IMR-90 (cell line): Measurements from ENCODE around the gene TEX11. TPM values are rescaled to one million over a fixed set of nuclear protein-coding genes. Genes with fewer than 3 reads are reported as not detected.

Experiments used
- ATAC-seq: fragments of 200-7000 bp; cut with Tn5 transposase; 2 replicates; pipeline ENCODE4 v1.9.1; 2020; ENCODE audit warnings: low read depth, mild to moderate bottlenecking, moderate library complexity
- BruUV-seq: library from RNA; stranded (reverse); fragments of 400-500 nt; replicated peaks from 2 replicates; lab custom pipeline; 2021; lab: Mats Ljungman, UMichigan
- CTCF ChIA-PET: fragments of 300-600 bp; formaldehyde crosslinking; extraction: SDS; loops from one replicate; lab custom pipeline; 2021; ENCODE audit warnings: antibody characterized with exemption; lab: Yijun Ruan, JAX
- POLR2A ChIA-PET: fragments of 300-600 bp; sonication (Branson Sonifier 250); formaldehyde crosslinking; loops from one replicate; lab custom pipeline; 2022; ENCODE audit warnings: antibody characterized with exemption; ENCODE audit not compliant: unreplicated experiment; lab: Charles Lee
- DNase-seq: peaks from one replicate; pipeline ENCODE4 v3.0.0; 2013
- H2AFZ ChIP-seq: replicated peaks from 2 replicates; pipeline ENCODE3; 2013; ENCODE audit warnings: low read length, mild to moderate bottlenecking; ENCODE audit not compliant: poor library complexity
- H2AK5ac ChIP-seq: 2 replicates; pipeline ENCODE4 v1.6.1; 2013; ENCODE audit warnings: low read depth, low read length, inconsistent platforms
- H2AK9ac ChIP-seq: replicated peaks from 2 replicates; pipeline ENCODE3; 2013; ENCODE audit warnings: mild to moderate bottlenecking, low read depth, low read length, moderate library complexity; ENCODE audit not compliant: poor library complexity
- H2BK120ac ChIP-seq: 2 replicates; pipeline ENCODE4 v1.6.1; 2013; ENCODE audit warnings: low read depth, low read length, inconsistent platforms
- H2BK15ac ChIP-seq: 3 replicates; pipeline ENCODE4 v1.6.1; 2013; ENCODE audit warnings: low read depth, low read length, inconsistent platforms
- H2BK20ac ChIP-seq: 2 replicates; pipeline ENCODE4 v1.6.1; 2013; ENCODE audit warnings: low read depth, mild to moderate bottlenecking, inconsistent platforms, low read length, moderate library complexity
- H2BK5ac ChIP-seq: 2 replicates; pipeline ENCODE4 v1.6.1; 2013; ENCODE audit warnings: mild to moderate bottlenecking, low read depth, low read length, inconsistent platforms; ENCODE audit not compliant: poor library complexity, severe bottlenecking
- H3K14ac ChIP-seq: replicated peaks from 2 replicates; pipeline ENCODE4 v1.6.1; 2013; ENCODE audit warnings: low read depth, low read length, inconsistent platforms
- H3K18ac ChIP-seq: 2 replicates; pipeline ENCODE4 v1.6.1; 2013; ENCODE audit warnings: low read depth, low read length, control low read depth
- H3K23ac ChIP-seq: 2 replicates; pipeline ENCODE4 v1.6.1; 2013; ENCODE audit warnings: low read depth, low read length, inconsistent platforms
- H3K27ac ChIP-seq: 2 replicates; pipeline ENCODE4 v1.5.1; 2013; ENCODE audit warnings: mild to moderate bottlenecking, control low read depth, low read length; ENCODE audit not compliant: insufficient read depth
- H3K27me3 ChIP-seq: 2 replicates; pipeline ENCODE4 v1.6.1; 2013; ENCODE audit warnings: low read length; ENCODE audit not compliant: control insufficient read depth, insufficient read depth
- H3K36me3 ChIP-seq: 2 replicates; pipeline ENCODE4 v1.6.1; 2013; ENCODE audit warnings: low read length, mixed read lengths; ENCODE audit not compliant: control insufficient read depth, insufficient read depth
- H3K4ac ChIP-seq: 2 replicates; pipeline ENCODE4 v1.6.1; 2013; ENCODE audit warnings: low read depth, low read length, inconsistent platforms
- H3K4me1 ChIP-seq: 2 replicates; pipeline ENCODE4 v1.6.1; 2013; ENCODE audit warnings: low read length, mixed read lengths; ENCODE audit not compliant: control insufficient read depth, insufficient read depth
- H3K4me2 ChIP-seq: 2 replicates; pipeline ENCODE4 v1.6.1; 2013; ENCODE audit warnings: low read depth, mild to moderate bottlenecking, control low read depth, low read length, moderate library complexity
- H3K4me3 ChIP-seq: 2 replicates; pipeline ENCODE4 v1.5.1; 2013; ENCODE audit warnings: low read depth, mild to moderate bottlenecking, control low read depth, low read length, moderate library complexity; ENCODE audit not compliant: insufficient read depth
- H3K56ac ChIP-seq: 2 replicates; pipeline ENCODE4 v1.6.1; 2013; ENCODE audit warnings: low read length, inconsistent platforms; ENCODE audit not compliant: insufficient read depth; ENCODE audit errors: extremely low read depth
- H3K79me1 ChIP-seq, 2 experiments: 2 replicates each; pipeline ENCODE4 v1.6.1; 2013; ENCODE audit warnings: low read length in 2 of 2, inconsistent platforms in 1 of 2, low read depth in 1 of 2
- H3K9ac ChIP-seq: 2 replicates; pipeline ENCODE4 v1.6.1; 2013; ENCODE audit warnings: low read depth, low read length, control low read depth
- H3K9me1 ChIP-seq: 2 replicates; pipeline ENCODE4 v1.6.1; 2013; ENCODE audit warnings: low read length, inconsistent platforms; ENCODE audit not compliant: insufficient read depth
- H3K9me3 ChIP-seq: 2 replicates; pipeline ENCODE4 v1.6.1; 2013; ENCODE audit warnings: low read length; ENCODE audit not compliant: control insufficient read depth, insufficient read depth
- H4K20me1 ChIP-seq: 2 replicates; pipeline ENCODE4 v1.6.1; 2013; ENCODE audit warnings: low read length, inconsistent platforms; ENCODE audit not compliant: insufficient read depth
- H4K5ac ChIP-seq: 2 replicates; pipeline ENCODE4 v1.6.1; 2013; ENCODE audit warnings: mild to moderate bottlenecking, low read depth, low read length, control low read depth
- H4K8ac ChIP-seq, 2 experiments: 2 replicates each; pipeline ENCODE4 v1.6.1; 2013; ENCODE audit warnings: low read depth in 2 of 2, low read length in 2 of 2, control low read depth in 1 of 2, inconsistent platforms in 1 of 2
- H4K91ac ChIP-seq: 2 replicates; pipeline ENCODE4 v1.6.1; 2013; ENCODE audit warnings: low read depth, low read length, inconsistent platforms; ENCODE audit not compliant: insufficient read depth
- CEBPB ChIP-seq: IDR thresholded peaks from 2 replicates; pipeline ENCODE4 v1.6.1; 2012; ENCODE audit warnings: low read depth, low read length, improper control_type of control experiment
- FOS ChIP-seq: fragments of 150-350 bp; IDR thresholded peaks from 2 replicates; pipeline ENCODE4 v1.6.1; 2016; ENCODE audit warnings: low read depth, low read length
- RAD21 ChIP-seq: IDR thresholded peaks from 2 replicates; pipeline ENCODE4 v1.6.1; 2012; ENCODE audit warnings: low read length, improper control_type of control experiment
- WGBS, 2 experiments: methylation state at CpG; one replicate each; pipeline versions ENCODE4 v1.1.5 to v1.1.7; 2013; ENCODE audit warnings: missing lambda C conversion rate in 2 of 2; ENCODE audit not compliant: insufficient read length in 1 of 2; ENCODE audit errors: extremely low coverage in 2 of 2; 5-methylcytosine and 5-hydroxymethylcytosine counted together
- dilution Hi-C: fragments of 300-500 bp; cut with HindIII; formaldehyde crosslinking; loops from one replicate; pipeline ENCODE4 v1.14.3; 2018; ENCODE audit warnings: low sequenced_read_pairs; ENCODE audit not compliant: unreplicated experiment
- in situ Hi-C: fragments of 300-500 bp; cut with MboI; formaldehyde crosslinking; loops from 3 replicates; pipeline ENCODE4 v1.14.3; 2019; ENCODE audit warnings: low sequenced_read_pairs, inconsistent platforms, mixed read lengths
- intact Hi-C: fragments of 100-400 bp; cut with micrococcal nuclease; formaldehyde crosslinking; loops from 2 replicates; pipeline ENCODE4 v1.10.0; 2022
- polyA plus RNA-seq, 3 experiments: library from polyadenylated mRNA; depleted of rRNA; stranded (reverse); fragments of >200 nt; gene quantifications; 2 replicates each; pipeline ENCODE4 v1.2.3, GENCODE V29; 2012; ENCODE audit warnings: low replicate concordance in 1 of 3
- total RNA-seq: library from RNA; depleted of rRNA; stranded (reverse); fragments of >200 nt; gene quantifications from 2 replicates; pipeline ENCODE4 v1.2.3, GENCODE V29; 2012

The TEX11 gene
- total and polyA plus RNA-seq, 2 of the 4 experiments (the other 2 are of a cell fraction): not detected

DNA sequence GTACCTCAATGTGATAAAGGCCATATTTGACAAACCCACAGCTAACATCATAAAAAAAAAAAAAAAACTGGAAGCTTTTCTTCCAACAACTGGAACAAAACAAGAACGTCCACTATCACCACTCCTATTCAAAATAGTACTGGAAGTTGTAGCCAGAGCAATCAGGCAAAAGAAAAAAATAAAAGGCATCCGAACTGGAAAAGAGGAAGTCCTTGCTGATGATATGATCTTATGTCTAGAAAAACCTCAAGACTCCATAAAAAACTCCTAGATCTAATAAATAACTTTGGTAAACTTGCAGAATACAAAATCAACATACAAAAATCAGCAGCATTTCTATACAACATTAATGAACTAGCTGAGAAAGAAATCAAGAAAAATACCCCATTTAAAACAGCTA is 134.3 kb downstream of the TEX11 start:
- DNase-seq (no peak), ATAC-seq (no peak)
- H3K4me3 ChIP-seq: no peak overlapping the region
- H2AK9ac ChIP-seq: no peak overlapping the region
- WGBS, 2 experiments: no CpG with 5 or more reads among the region's 2 CpGs
- H2AFZ ChIP-seq: no peak overlapping the region
- H3K27ac ChIP-seq: no peak overlapping the region
- H4K91ac ChIP-seq: no peak overlapping the region
- no peak overlapping the region for H2BK15ac ChIP-seq
- no peak overlapping the region for H2BK120ac ChIP-seq
- no peaks in the 10 kb centered on the region; the same call in 1 of the 2 replicates for H3K27me3 ChIP-seq
- in situ Hi-C loops: loop anchor here (25.0 kb wide), 1 partner anchor 863 kb away; no protein-coding TSS in a partner anchor
- no peaks in the 10 kb centered on the region for H3K9me1 ChIP-seq
- no peak overlapping the region for H2AK5ac ChIP-seq
- ChIA-PET CTCF (no interaction called here), POLR2A (no interaction called here)
- H3K4ac ChIP-seq: no peak overlapping the region
- intact Hi-C loops: no loop called here
- H3K4me1 ChIP-seq: no peaks in the 10 kb centered on the region
- no peak overlapping the region for H3K4me2 ChIP-seq
- no peak overlapping the region for H4K5ac ChIP-seq
- no peaks in the 10 kb centered on the region for H3K9me3 ChIP-seq
- H2BK5ac ChIP-seq: no peak overlapping the region
- H3K9ac ChIP-seq: no peak overlapping the region
- no peak overlapping the region for H4K8ac ChIP-seq
- no peaks in the 10 kb centered on the region for H4K20me1 ChIP-seq
- BruUV-seq: no TSS peak
- no peak overlapping the region for H3K14ac ChIP-seq
- H3K18ac ChIP-seq: no peak overlapping the region
- dilution Hi-C loops: no loop called here
- TF ChIP-seq RAD21: no peak
- no peak for TF ChIP-seq FOS
- no peak for TF ChIP-seq CEBPB
- no peak overlapping the region for H2BK20ac ChIP-seq
- no peaks in the 10 kb centered on the region for H3K79me1 ChIP-seq
- no peak overlapping the region for H3K56ac ChIP-seq
- H3K36me3 ChIP-seq: no peaks in the 10 kb centered on the region
- no peak overlapping the region for H3K23ac ChIP-seq
